Small intestine (tissue), 7 donors: ENCODE measurements around the gene CDH24. TPM values are rescaled to one million over a fixed set of nuclear protein-coding genes. Genes with fewer than 3 reads are reported as not detected.

ENCODE experiments used
- DNase-seq, 2 donors: peaks; one replicate each; pipeline versions ENCODE4 v3.0.0 to v3.0.0-alpha.2; 2013
- FAIRE-seq: peaks from 2 replicates; lab custom pipeline; 2012; peaks lifted over from hg19 to GRCh38; lab: Jason Lieb, UNC
- H3K27ac ChIP-seq, 3 donors: one replicate each; pipeline ENCODE4 v1.5.1; 2013; ENCODE audit warnings: low read length in 2 of 3, mild to moderate bottlenecking in 2 of 3, control low read depth in 1 of 3, inconsistent platforms in 1 of 3, low read depth in 1 of 3, moderate library complexity in 1 of 3
- H3K27me3 ChIP-seq, 3 donors: one replicate each; pipeline ENCODE4 v1.6.1; 2013; ENCODE audit warnings: low read length in 3 of 3, inconsistent platforms in 1 of 3; ENCODE audit not compliant: control insufficient read depth in 3 of 3, insufficient read depth in 3 of 3
- H3K36me3 ChIP-seq, 3 donors: one replicate each; pipeline ENCODE4 v1.6.1; 2013; ENCODE audit warnings: low read length in 3 of 3, inconsistent platforms in 1 of 3, low read depth in 1 of 3, mild to moderate bottlenecking in 1 of 3, moderate library complexity in 1 of 3; ENCODE audit not compliant: control insufficient read depth in 3 of 3, insufficient read depth in 2 of 3
- H3K4me1 ChIP-seq, 3 donors: one replicate each; pipeline ENCODE4 v1.6.1; 2013; ENCODE audit warnings: low read length in 2 of 3, inconsistent platforms in 1 of 3, low read depth in 1 of 3, mild to moderate bottlenecking in 1 of 3, moderate library complexity in 1 of 3; ENCODE audit not compliant: control insufficient read depth in 3 of 3, insufficient read depth in 2 of 3
- H3K4me3 ChIP-seq, 3 donors: one replicate each; pipeline ENCODE4 v1.5.1; 2013; ENCODE audit warnings: low read length in 3 of 3, control low read depth in 1 of 3, inconsistent platforms in 1 of 3, low read depth in 1 of 3, mild to moderate bottlenecking in 1 of 3, moderate library complexity in 1 of 3
- H3K9me3 ChIP-seq, 2 donors: one replicate each; pipeline ENCODE4 v1.6.1; 2013; ENCODE audit warnings: low read depth in 1 of 2, low read length in 1 of 2; ENCODE audit not compliant: control insufficient read depth in 2 of 2, insufficient read depth in 1 of 2
- WGBS, 3 donors: extraction: QIAGEN DNeasy Blood & Tissue Kit; methylation state at CpG; one replicate each; pipeline ENCODE4 v1.1.7; 2013; 5-methylcytosine and 5-hydroxymethylcytosine counted together
- polyA plus RNA-seq, 4 donors: library from polyadenylated mRNA; stranded (reverse) in 3 of 4; unstranded in 1 of 4; fragments of 200-250 nt in 3 of 4; fragments of 120-200 nt in 1 of 4; gene quantifications; one replicate each; pipeline versions ENCODE4 v1.2.1 to v1.2.3, GENCODE V29; 2013
- donor health status: healthy with polysubstance abuse.
- donor health status: control.
- donor health status: control.
- donor health status: Bipolar disorder and iron deficiency.
- donor health status: healthy.

CDH24 gene
- polyA plus RNA-seq, 4 donors = 0.22 to 4.3 (median 2.5) TPM

- Histone ChIP-seq H3K4me3 (peak overlapping the region in 2 of 3 donors; percentile 64 to 67), H3K36me3 (peaks cover 2 to 18% (median 3%) of the 10 kb centered on the region in 3 donors), H3K4me1 (peaks cover 4 to 10% (median 8%) of the 10 kb centered on the region in 3 donors), H3K27ac (peak overlapping the region; percentile 35 to 91 (median 91)), H3K9me3 (no peaks in the 10 kb centered on the region), H3K27me3 (no peaks in the 10 kb centered on the region)
- FAIRE-seq (no peak), DNase-seq (no peak)
- 69 to 74% (median 73%) methylated on average over 14 of the region's 14 CpGs for WGBS, 3 donors
These were observed 21.8 kb downstream of the CDH24 start for GRCh38 chr14:23035303-23036144.

GRCh38 chr14:23034498-23035302, 22.6 kb downstream of the CDH24 start, which contains the start of gene PSMB5:
PSMB5 (minus strand) TSS chr14:23034900; CDS start chr14:23034881, 19 bp downstream.
- FAIRE-seq (no peak), DNase-seq (peak; percentile 94 to 97)
- Histone ChIP-seq H3K27me3 (no peaks in the 10 kb centered on the region), H3K9me3 (no peaks in the 10 kb centered on the region), H3K4me3 (peak within 1 kb of the TSS; percentile 64 to 91 (median 67)), H3K4me1 (peaks cover 4 to 10% (median 8%) of the 10 kb centered on the region in 3 donors), H3K36me3 (peaks cover 2 to 24% (median 3%) of the 10 kb centered on the region in 3 donors), H3K27ac (peak within 1 kb of the TSS; percentile 35 to 91 (median 91))
- WGBS, 3 donors = 0% methylated on average over 36 of the region's 36 CpGs

GRCh38 chr14:23033801-23034497, 23.4 kb downstream of the CDH24 start:
- Histone ChIP-seq H3K4me3 (peak overlapping the region; percentile 64 to 91 (median 67)), H3K9me3 (no peaks in the 10 kb centered on the region), H3K27me3 (no peaks in the 10 kb centered on the region), H3K27ac (peak overlapping the region; percentile 35 to 91 (median 91)), H3K4me1 (peaks cover 4 to 10% (median 8%) of the 10 kb centered on the region in 3 donors), H3K36me3 (peaks cover 3 to 30% (median 4%) of the 10 kb centered on the region in 3 donors)
- WGBS, 3 donors = 33 to 38% (median 37%) methylated on average over 17 of the region's 17 CpGs
- DNase-seq = no peak
- FAIRE-seq = no peak

GRCh38 chr14:23033251-23033727, 24.0 kb downstream of the CDH24 start:
- FAIRE-seq (no peak), DNase-seq (no peak)
- Histone ChIP-seq H3K4me3 (no peak overlapping the region), H3K27ac (no peak overlapping the region), H3K36me3 (peaks cover 5 to 30% (median 7%) of the 10 kb centered on the region in 3 donors), H3K4me1 (peaks cover 4 to 11% (median 10%) of the 10 kb centered on the region in 3 donors), H3K27me3 (no peaks in the 10 kb centered on the region), H3K9me3 (no peaks in the 10 kb centered on the region)
- WGBS, 3 donors = 90 to 94% (median 93%) methylated on average over 10 of the region's 10 CpGs

- 98% methylated on average over 4 of the region's 4 CpGs for WGBS, 3 donors
- no peak overlapping the region for H3K27ac ChIP-seq
- H3K9me3 ChIP-seq = no peaks in the 10 kb centered on the region
- FAIRE-seq (no peak), DNase-seq (no peak)
- H3K4me3 ChIP-seq = no peak overlapping the region
- peaks cover 4 to 11% (median 10%) of the 10 kb centered on the region in 3 donors for H3K4me1 ChIP-seq
- H3K27me3 ChIP-seq = no peaks in the 10 kb centered on the region
- peaks cover 7 to 39% (median 9%) of the 10 kb centered on the region in 3 donors for H3K36me3 ChIP-seq
These were observed 26.4 kb downstream of the CDH24 start for GRCh38 chr14:23030936-23031335.

- H3K27ac ChIP-seq = no peak overlapping the region
- peaks cover 3 to 20% (median 9%) of the 10 kb centered on the region in 3 donors for H3K4me1 ChIP-seq
- no peaks in the 10 kb centered on the region for H3K9me3 ChIP-seq
- DNase-seq = no peak
- no peak overlapping the region for H3K4me3 ChIP-seq
- H3K36me3 ChIP-seq = peaks cover 10 to 50% (median 14%) of the 10 kb centered on the region in 3 donors
- FAIRE-seq = no peak
- no peaks in the 10 kb centered on the region for H3K27me3 ChIP-seq
- 60 to 87% (median 69%) methylated on average over 2 of the region's 2 CpGs for WGBS, 3 donors
These were observed 28.5 kb downstream of the CDH24 start for GRCh38 chr14:23028799-23029198.

GRCh38 chr14:23025151-23025814, 32.0 kb downstream of the CDH24 start:
- H3K4me1 ChIP-seq = peaks cover 0 to 13% (median 3%) of the 10 kb centered on the region in 3 donors
- DNase-seq (peak in 1 of 2 donors; percentile 60), FAIRE-seq (no peak)
- peak overlapping the region in 1 of 3 donors; percentile 57 for H3K27ac ChIP-seq
- no peak overlapping the region for H3K4me3 ChIP-seq
- 72 to 86% (median 85%) methylated on average over 4 of the region's 4 CpGs for WGBS, 3 donors
- H3K9me3 ChIP-seq = no peaks in the 10 kb centered on the region
- H3K27me3 ChIP-seq = no peaks in the 10 kb centered on the region
- H3K36me3 ChIP-seq = peaks cover 8 to 34% (median 13%) of the 10 kb centered on the region in 3 donors
